ENCODE results near the gene KBTBD3.

GRCh38 chr11:106086850-106087249, 9.7 kb upstream of the KBTBD3 start:
- TF ChIP-seq CTCF (IDR thresholded peaks at IDR 0.05) (no peak), EP300 (IDR thresholded peaks at IDR 0.05) (no peak)
